Measurements from ENCODE around the gene ACVR2B.

The ACVR2B gene

DNA sequence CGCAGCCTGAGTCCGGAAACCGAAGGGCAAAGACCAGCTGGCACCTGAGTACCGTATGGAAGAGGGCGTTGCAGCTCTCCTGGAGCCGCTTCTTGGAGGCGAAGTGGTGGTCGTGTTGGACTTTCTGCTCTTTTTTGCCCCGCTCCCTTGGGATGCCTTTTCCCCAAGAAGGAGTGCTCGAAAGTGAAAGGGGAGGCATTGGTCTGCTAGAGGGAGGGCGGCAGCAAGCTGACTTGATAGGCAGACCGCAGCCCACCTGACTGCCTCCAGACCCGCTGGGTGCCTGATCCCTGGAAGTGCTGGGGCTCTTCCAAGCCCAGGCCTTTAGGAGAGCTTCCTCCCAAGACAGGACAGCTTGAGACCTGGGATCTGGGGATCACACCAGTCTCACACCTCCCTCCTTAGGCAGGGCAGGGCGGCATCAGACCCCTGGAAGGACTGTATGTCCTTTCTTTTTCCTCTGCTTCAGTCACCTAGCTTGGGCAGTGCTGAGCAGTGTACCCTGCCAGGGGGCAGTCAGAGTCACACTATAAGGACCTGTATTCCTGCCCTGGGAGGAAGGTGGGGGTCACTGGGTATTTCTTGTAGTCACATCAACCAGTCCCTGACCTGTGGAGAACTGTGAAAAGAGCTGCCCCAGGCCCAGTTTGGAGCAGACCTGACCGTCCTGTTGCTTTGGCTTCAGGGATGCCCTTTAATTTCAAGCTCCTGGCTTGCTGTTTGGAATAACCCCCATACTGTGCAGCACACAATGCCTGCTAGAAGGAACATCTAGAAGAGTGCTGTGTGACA is 2.1 kb downstream of the ACVR2B start:
- DNase-seq (ENCODE audit: low read depth) = peak; percentile 30
- peak overlapping the region; percentile 69 for H3K4me3 ChIP-seq (replicated peaks; ENCODE audit: low read depth, low read length)
- TF ChIP-seq, protein P1, sequence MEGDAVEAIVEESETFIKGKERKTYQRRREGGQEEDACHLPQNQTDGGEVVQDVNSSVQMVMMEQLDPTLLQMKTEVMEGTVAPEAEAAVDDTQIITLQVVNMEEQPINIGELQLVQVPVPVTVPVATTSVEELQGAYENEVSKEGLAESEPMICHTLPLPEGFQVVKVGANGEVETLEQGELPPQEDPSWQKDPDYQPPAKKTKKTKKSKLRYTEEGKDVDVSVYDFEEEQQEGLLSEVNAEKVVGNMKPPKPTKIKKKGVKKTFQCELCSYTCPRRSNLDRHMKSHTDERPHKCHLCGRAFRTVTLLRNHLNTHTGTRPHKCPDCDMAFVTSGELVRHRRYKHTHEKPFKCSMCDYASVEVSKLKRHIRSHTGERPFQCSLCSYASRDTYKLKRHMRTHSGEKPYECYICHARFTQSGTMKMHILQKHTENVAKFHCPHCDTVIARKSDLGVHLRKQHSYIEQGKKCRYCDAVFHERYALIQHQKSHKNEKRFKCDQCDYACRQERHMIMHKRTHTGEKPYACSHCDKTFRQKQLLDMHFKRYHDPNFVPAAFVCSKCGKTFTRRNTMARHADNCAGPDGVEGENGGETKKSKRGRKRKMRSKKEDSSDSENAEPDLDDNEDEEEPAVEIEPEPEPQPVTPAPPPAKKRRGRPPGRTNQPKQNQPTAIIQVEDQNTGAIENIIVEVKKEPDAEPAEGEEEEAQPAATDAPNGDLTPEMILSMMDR (IDR thresholded peaks at IDR 0.05; ENCODE audit: low read length, missing control alignments) = no peak

DNA sequence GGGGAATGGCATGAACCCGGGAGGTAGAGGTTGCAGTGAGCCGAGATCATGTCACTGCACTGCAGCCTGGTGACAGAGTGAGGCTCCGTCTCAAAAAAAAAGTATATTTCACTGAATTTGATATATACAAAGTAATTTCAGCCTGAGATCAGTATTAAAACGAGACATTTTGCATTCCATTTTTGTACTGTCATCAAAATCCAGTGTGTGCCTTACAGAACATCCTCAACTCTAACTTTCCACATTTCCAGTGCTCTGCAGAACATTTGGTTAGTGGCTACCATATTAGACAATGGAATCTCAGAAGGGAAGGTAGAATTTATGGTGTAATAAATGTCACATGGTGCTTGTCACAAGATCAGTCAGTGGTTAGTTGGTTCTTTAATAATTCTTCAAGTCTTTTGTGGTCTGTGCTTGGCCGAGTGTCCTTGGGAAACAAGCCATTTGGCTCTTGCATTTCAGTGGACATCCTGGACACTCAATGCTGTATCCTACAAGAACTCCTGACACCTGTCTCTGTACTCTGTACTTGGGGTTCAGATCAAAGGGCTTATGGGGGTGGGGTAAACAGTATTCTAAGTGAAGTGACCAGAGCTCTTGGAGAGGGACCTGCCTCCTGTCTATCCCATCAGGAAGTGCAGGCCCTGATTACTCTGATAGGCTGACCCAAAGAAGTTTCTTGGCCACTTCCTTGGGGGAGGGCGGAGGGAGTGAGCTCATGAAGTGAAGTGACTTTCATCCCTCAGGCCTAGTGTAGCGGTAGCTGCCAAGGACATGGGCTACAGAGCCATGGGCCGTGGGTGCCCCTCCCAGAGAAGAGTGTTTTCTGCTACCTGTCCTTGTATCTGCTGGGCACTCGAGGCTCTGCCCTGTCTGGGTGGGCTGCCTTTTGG is 3.7 kb downstream of the ACVR2B start:
- DNase-seq (ENCODE audit: low read depth) = peak; percentile 8
- no peak overlapping the region for H3K4me3 ChIP-seq (replicated peaks; ENCODE audit: low read depth, low read length)
- TF ChIP-seq, protein P1 (IDR thresholded peaks at IDR 0.05; ENCODE audit: low read length, missing control alignments) = no peak

DNA sequence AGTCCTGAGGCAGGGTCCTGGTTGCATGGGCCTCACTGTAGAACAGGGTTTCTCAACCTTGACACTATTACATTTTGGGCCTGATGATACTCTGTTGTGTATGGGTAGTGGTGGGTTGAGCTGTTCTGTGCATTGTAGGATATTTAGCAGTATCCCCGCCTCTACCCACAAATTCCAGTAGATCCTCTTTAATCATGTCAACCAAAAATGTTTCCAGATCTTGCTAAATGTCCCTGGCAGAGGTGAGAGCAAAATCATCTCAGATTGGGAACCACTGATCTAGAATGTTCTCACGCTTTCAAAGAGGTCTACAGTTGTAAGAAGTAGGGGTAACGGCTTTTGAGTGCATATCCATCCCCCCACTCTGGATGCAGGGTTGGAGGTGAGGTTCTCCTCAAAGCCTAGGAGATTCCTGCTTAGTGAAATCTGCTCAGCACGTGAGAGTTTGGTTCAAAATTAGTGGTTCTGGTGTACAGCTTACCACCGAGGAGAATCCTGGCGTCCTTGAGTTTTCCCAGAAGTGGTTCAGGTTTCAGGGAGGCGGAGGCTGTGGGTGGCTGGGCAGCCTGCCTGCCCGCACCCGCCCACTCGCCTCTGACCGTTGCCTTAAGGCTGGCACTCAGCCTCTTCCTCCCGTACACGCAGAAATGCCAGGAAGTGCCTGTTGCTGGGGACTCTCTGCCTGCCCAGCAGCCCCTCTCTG is 5.3 kb downstream of the ACVR2B start:
- DNase-seq (ENCODE audit: low read depth) = peak; percentile 24

DNA sequence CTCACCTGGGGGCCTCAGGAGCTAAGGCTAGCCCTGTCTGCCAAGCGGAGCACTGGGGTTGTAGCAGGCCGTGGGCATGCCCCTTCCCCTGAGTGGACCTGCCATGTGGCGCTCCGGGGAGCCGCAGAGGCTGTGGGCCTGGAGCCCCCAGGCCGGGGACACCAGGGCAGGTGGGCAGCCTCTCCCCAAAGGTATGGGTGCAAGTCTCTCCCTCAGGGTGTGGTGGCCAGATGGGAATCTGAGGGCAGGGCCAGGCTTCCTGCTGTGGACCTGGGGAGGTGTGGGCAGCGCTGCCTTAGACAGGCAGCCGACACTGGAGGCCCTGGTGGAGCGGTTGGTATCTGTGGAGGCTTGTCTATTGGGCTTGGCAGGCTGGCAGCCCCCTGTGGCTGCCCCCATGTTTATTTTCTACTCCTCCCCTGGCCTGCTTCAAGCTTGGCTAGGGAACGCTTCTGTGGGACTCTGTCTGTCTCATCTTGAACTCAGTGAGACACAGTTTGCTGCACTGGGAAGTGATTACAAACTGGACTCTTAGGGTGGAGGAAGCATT is 5.9 kb downstream of the ACVR2B start:
- no peak overlapping the region for H3K4me3 ChIP-seq (replicated peaks; ENCODE audit: low read depth, low read length)
- TF ChIP-seq, protein P1 (IDR thresholded peaks at IDR 0.05; ENCODE audit: low read length, missing control alignments) = no peak
- no peak for DNase-seq (ENCODE audit: low read depth)

More for the DNA sequence above, 5.3 kb downstream of the ACVR2B start:
- H3K4me3 ChIP-seq (replicated peaks; ENCODE audit: low read depth, low read length) = no peak overlapping the region
- TF ChIP-seq, protein P1 (IDR thresholded peaks at IDR 0.05; ENCODE audit: low read length, missing control alignments) = no peak

DNA sequence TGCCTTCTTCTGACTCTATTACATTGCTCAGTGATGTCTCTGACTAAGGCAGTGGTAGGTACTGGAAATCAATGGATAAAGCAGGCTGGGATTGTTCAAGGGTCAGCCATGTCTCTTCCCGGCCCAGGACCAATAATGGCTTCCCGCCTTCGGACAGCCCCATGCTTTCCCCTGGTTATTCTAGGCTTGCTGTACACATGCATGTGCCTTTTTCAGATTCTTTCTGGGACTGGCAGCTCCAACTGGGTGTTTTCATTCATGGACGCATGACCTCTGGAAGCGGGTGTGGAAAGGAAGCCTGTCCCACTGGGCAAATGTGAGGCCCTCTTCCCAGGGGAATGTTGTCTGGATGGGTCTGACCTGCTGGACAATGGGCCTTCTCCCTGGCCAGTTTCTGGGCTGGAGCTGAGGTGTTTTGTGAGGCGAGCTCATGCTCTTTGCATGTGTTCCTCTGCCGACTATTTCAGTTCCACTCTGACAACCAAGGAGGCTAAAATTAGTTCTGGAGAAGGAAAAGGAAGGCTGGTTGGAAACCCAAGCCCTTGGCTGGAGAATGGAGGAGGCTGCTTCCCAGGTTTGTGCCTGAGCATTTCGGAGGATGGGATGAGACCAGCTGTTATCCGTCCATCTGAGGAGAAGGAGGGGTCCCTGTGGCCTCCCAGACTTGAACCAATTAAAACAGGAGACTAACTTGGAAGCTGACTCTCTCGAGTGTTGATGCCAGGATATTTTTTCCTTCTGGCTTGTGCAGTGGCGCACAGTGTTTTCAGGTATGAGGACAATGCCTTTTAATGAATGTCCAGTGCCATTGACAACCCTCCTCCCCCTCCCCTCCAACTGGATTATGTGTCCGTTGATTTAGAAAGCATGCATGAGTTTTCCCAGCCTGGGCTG is 6.9 kb downstream of the ACVR2B start:
- TF ChIP-seq, protein P1 (IDR thresholded peaks at IDR 0.05; ENCODE audit: low read length, missing control alignments) = no peak
- no peak for DNase-seq (ENCODE audit: low read depth)
- no peak overlapping the region for H3K4me3 ChIP-seq (replicated peaks; ENCODE audit: low read depth, low read length)
